IMR-90 (cell line): ENCODE measurements around the gene NDUFA9. TPM values are rescaled to one million over a fixed set of nuclear protein-coding genes. Genes with fewer than 3 reads are reported as not detected.

ENCODE experiments used
- ATAC-seq: fragments of 200-7000 bp; cut with Tn5 transposase; 2 replicates; pipeline ENCODE4 v1.9.1; 2020; ENCODE audit warnings: low read depth, mild to moderate bottlenecking, moderate library complexity
- BruUV-seq: library from RNA; stranded (reverse); fragments of 400-500 nt; replicated peaks from 2 replicates; lab custom pipeline; 2021; lab: Mats Ljungman, UMichigan
- CTCF ChIA-PET: fragments of 300-600 bp; formaldehyde crosslinking; extraction: SDS; loops from one replicate; lab custom pipeline; 2021; ENCODE audit warnings: antibody characterized with exemption; lab: Yijun Ruan, JAX
- POLR2A ChIA-PET: fragments of 300-600 bp; sonication (Branson Sonifier 250); formaldehyde crosslinking; loops from one replicate; lab custom pipeline; 2022; ENCODE audit warnings: antibody characterized with exemption; ENCODE audit not compliant: unreplicated experiment; lab: Charles Lee
- DNase-seq: peaks from one replicate; pipeline ENCODE4 v3.0.0; 2013
- H2AFZ ChIP-seq: replicated peaks from 2 replicates; pipeline ENCODE3; 2013; ENCODE audit warnings: low read length, mild to moderate bottlenecking; ENCODE audit not compliant: poor library complexity
- H2AK5ac ChIP-seq: 2 replicates; pipeline ENCODE4 v1.6.1; 2013; ENCODE audit warnings: low read depth, low read length, inconsistent platforms
- H2AK9ac ChIP-seq: replicated peaks from 2 replicates; pipeline ENCODE3; 2013; ENCODE audit warnings: mild to moderate bottlenecking, low read depth, low read length, moderate library complexity; ENCODE audit not compliant: poor library complexity
- H2BK120ac ChIP-seq: 2 replicates; pipeline ENCODE4 v1.6.1; 2013; ENCODE audit warnings: low read depth, low read length, inconsistent platforms
- H2BK15ac ChIP-seq: 3 replicates; pipeline ENCODE4 v1.6.1; 2013; ENCODE audit warnings: low read depth, low read length, inconsistent platforms
- H2BK20ac ChIP-seq: 2 replicates; pipeline ENCODE4 v1.6.1; 2013; ENCODE audit warnings: low read depth, mild to moderate bottlenecking, inconsistent platforms, low read length, moderate library complexity
- H2BK5ac ChIP-seq: 2 replicates; pipeline ENCODE4 v1.6.1; 2013; ENCODE audit warnings: mild to moderate bottlenecking, low read depth, low read length, inconsistent platforms; ENCODE audit not compliant: poor library complexity, severe bottlenecking
- H3K14ac ChIP-seq: replicated peaks from 2 replicates; pipeline ENCODE4 v1.6.1; 2013; ENCODE audit warnings: low read depth, low read length, inconsistent platforms
- H3K18ac ChIP-seq: 2 replicates; pipeline ENCODE4 v1.6.1; 2013; ENCODE audit warnings: low read depth, low read length, control low read depth
- H3K23ac ChIP-seq: 2 replicates; pipeline ENCODE4 v1.6.1; 2013; ENCODE audit warnings: low read depth, low read length, inconsistent platforms
- H3K27ac ChIP-seq: 2 replicates; pipeline ENCODE4 v1.5.1; 2013; ENCODE audit warnings: mild to moderate bottlenecking, control low read depth, low read length; ENCODE audit not compliant: insufficient read depth
- H3K27me3 ChIP-seq: 2 replicates; pipeline ENCODE4 v1.6.1; 2013; ENCODE audit warnings: low read length; ENCODE audit not compliant: control insufficient read depth, insufficient read depth
- H3K36me3 ChIP-seq: 2 replicates; pipeline ENCODE4 v1.6.1; 2013; ENCODE audit warnings: low read length, mixed read lengths; ENCODE audit not compliant: control insufficient read depth, insufficient read depth
- H3K4ac ChIP-seq: 2 replicates; pipeline ENCODE4 v1.6.1; 2013; ENCODE audit warnings: low read depth, low read length, inconsistent platforms
- H3K4me1 ChIP-seq: 2 replicates; pipeline ENCODE4 v1.6.1; 2013; ENCODE audit warnings: low read length, mixed read lengths; ENCODE audit not compliant: control insufficient read depth, insufficient read depth
- H3K4me2 ChIP-seq: 2 replicates; pipeline ENCODE4 v1.6.1; 2013; ENCODE audit warnings: low read depth, mild to moderate bottlenecking, control low read depth, low read length, moderate library complexity
- H3K4me3 ChIP-seq: 2 replicates; pipeline ENCODE4 v1.5.1; 2013; ENCODE audit warnings: low read depth, mild to moderate bottlenecking, control low read depth, low read length, moderate library complexity; ENCODE audit not compliant: insufficient read depth
- H3K56ac ChIP-seq: 2 replicates; pipeline ENCODE4 v1.6.1; 2013; ENCODE audit warnings: low read length, inconsistent platforms; ENCODE audit not compliant: insufficient read depth; ENCODE audit errors: extremely low read depth
- H3K79me1 ChIP-seq, 2 experiments: 2 replicates each; pipeline ENCODE4 v1.6.1; 2013; ENCODE audit warnings: low read length in 2 of 2, inconsistent platforms in 1 of 2, low read depth in 1 of 2
- H3K9ac ChIP-seq: 2 replicates; pipeline ENCODE4 v1.6.1; 2013; ENCODE audit warnings: low read depth, low read length, control low read depth
- H3K9me1 ChIP-seq: 2 replicates; pipeline ENCODE4 v1.6.1; 2013; ENCODE audit warnings: low read length, inconsistent platforms; ENCODE audit not compliant: insufficient read depth
- H3K9me3 ChIP-seq: 2 replicates; pipeline ENCODE4 v1.6.1; 2013; ENCODE audit warnings: low read length; ENCODE audit not compliant: control insufficient read depth, insufficient read depth
- H4K20me1 ChIP-seq: 2 replicates; pipeline ENCODE4 v1.6.1; 2013; ENCODE audit warnings: low read length, inconsistent platforms; ENCODE audit not compliant: insufficient read depth
- H4K5ac ChIP-seq: 2 replicates; pipeline ENCODE4 v1.6.1; 2013; ENCODE audit warnings: mild to moderate bottlenecking, low read depth, low read length, control low read depth
- H4K8ac ChIP-seq, 2 experiments: 2 replicates each; pipeline ENCODE4 v1.6.1; 2013; ENCODE audit warnings: low read depth in 2 of 2, low read length in 2 of 2, control low read depth in 1 of 2, inconsistent platforms in 1 of 2
- H4K91ac ChIP-seq: 2 replicates; pipeline ENCODE4 v1.6.1; 2013; ENCODE audit warnings: low read depth, low read length, inconsistent platforms; ENCODE audit not compliant: insufficient read depth
- CEBPB ChIP-seq: IDR thresholded peaks from 2 replicates; pipeline ENCODE4 v1.6.1; 2012; ENCODE audit warnings: low read depth, low read length, improper control_type of control experiment
- WGBS, 2 experiments: methylation state at CpG; one replicate each; pipeline versions ENCODE4 v1.1.5 to v1.1.7; 2013; ENCODE audit warnings: missing lambda C conversion rate in 2 of 2; ENCODE audit not compliant: insufficient read length in 1 of 2; ENCODE audit errors: extremely low coverage in 2 of 2; 5-methylcytosine and 5-hydroxymethylcytosine counted together
- dilution Hi-C: fragments of 300-500 bp; cut with HindIII; formaldehyde crosslinking; loops from one replicate; pipeline ENCODE4 v1.14.3; 2018; ENCODE audit warnings: low sequenced_read_pairs; ENCODE audit not compliant: unreplicated experiment
- in situ Hi-C: fragments of 300-500 bp; cut with MboI; formaldehyde crosslinking; loops from 3 replicates; pipeline ENCODE4 v1.14.3; 2019; ENCODE audit warnings: low sequenced_read_pairs, inconsistent platforms, mixed read lengths
- intact Hi-C: fragments of 100-400 bp; cut with micrococcal nuclease; formaldehyde crosslinking; loops from 2 replicates; pipeline ENCODE4 v1.10.0; 2022
- polyA plus RNA-seq, 3 experiments: library from polyadenylated mRNA; depleted of rRNA; stranded (reverse); fragments of >200 nt; gene quantifications; 2 replicates each; pipeline ENCODE4 v1.2.3, GENCODE V29; 2012; ENCODE audit warnings: low replicate concordance in 1 of 3
- total RNA-seq: library from RNA; depleted of rRNA; stranded (reverse); fragments of >200 nt; gene quantifications from 2 replicates; pipeline ENCODE4 v1.2.3, GENCODE V29; 2012

The NDUFA9 gene
- total and polyA plus RNA-seq, 2 of the 4 experiments (the other 2 are of a cell fraction), result 71.0 to 124 TPM

DNA sequence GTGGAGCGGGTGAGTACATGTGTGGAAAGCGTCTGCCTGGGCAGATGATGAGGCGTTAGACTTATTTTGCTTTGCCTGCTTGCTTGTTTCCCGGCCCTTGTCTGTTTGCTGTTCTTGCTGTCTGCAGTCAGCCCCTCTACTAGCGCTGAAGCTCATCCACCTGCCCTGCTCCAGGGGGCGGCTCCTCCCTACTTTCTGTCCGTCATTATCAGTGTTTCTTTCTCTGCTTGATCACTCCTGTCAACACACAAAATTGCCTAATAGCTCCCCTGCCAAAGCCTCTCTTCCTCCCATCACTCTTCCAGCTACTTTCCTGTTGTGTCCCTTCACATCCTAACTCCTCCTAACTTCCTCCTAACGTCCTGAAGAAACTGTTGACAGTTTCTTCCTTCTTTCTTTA lies 36.4 kb downstream of the NDUFA9 start:
- Histone ChIP-seq H3K36me3 (peaks cover 26% of the 10 kb centered on the region), H3K79me1 (no peaks in the 10 kb centered on the region), H4K5ac (no peak overlapping the region), H3K4me1 (no peaks in the 10 kb centered on the region), H3K14ac (no peak overlapping the region), H3K4ac (no peak overlapping the region), H2AK5ac (no peak overlapping the region), H3K4me3 (no peak overlapping the region), H3K9ac (no peak overlapping the region), H2BK15ac (no peak overlapping the region), H3K23ac (no peak overlapping the region), H4K8ac (no peak overlapping the region), H3K4me2 (no peak overlapping the region), H4K91ac (no peak overlapping the region), H3K9me3 (no peaks in the 10 kb centered on the region), H2BK120ac (no peak overlapping the region), H2AK9ac (no peak overlapping the region), H3K27ac (no peak overlapping the region), H2AFZ (no peak overlapping the region), H2BK5ac (no peak overlapping the region), H2BK20ac (no peak overlapping the region), H3K9me1 (no peaks in the 10 kb centered on the region), H3K56ac (no peak overlapping the region), H3K18ac (no peak overlapping the region), H3K27me3 (no peaks in the 10 kb centered on the region), H4K20me1 (no peaks in the 10 kb centered on the region)
- POLR2A ChIA-PET, result no interaction called here
- intact Hi-C loops, result no loop called here
- ATAC-seq (no peak), DNase-seq (no peak)
- TF ChIP-seq CEBPB, result no peak
- CTCF ChIA-PET, result no interaction called here
- 84% methylated on average over 7 of the region's 8 CpGs; no CpG with 5 or more reads in 1 of the 2 experiments for WGBS, 2 experiments
- BruUV-seq, result no TSS peak
- dilution Hi-C loops, result no loop called here
- in situ Hi-C loops, result no loop called here
